ENCODE results near the gene SMS. TPM values are rescaled to one million over a fixed set of nuclear protein-coding genes. Genes with fewer than 3 reads are reported as not detected.
A peak's percentile ranks its signal among the peaks of the same experiment; 100 is the strongest.

SMS gene
- total and polyA plus RNA-seq, 10 of the 15 experiments (the other 5 are each of a cell fraction or from before 2014, with no cell fraction given) = 55.8 to 156 (median 114) TPM

GRCh38 chrX:22032084-22032483, 91.6 kb downstream of the SMS start, which contains the start of gene PHEX:
TSS of gene PHEX (plus strand) at chrX:22032325. CDS start at chrX:22033006, 681 bp downstream.
- SMC1A ChIA-PET (ENCODE audit: uncharacterized antibody, unreplicated experiment) = interaction anchor here (0.8 to 1.6 kb wide), 2 partner anchors 39 to 42 kb away, joined by 3 to 4 read pairs; no protein-coding TSS in a partner anchor
- no peak for FAIRE-seq
- Histone ChIP-seq H2AFZ (ENCODE audit: control insufficient read depth, low read depth, low read length) (no peak within 1 kb of the TSS), H3K27ac (ENCODE audit: control insufficient read depth, insufficient read depth) (no peak within 1 kb of the TSS), H3K9ac (ENCODE audit: control insufficient read depth, insufficient read depth, low read length) (no peak within 1 kb of the TSS), H3K27me3 (replicated peaks in 1 of 2; ENCODE audit: control insufficient read depth in 2 of 2, insufficient read depth in 2 of 2, low read length in 1 of 2) (no peaks in the 10 kb centered on the region), H3K9me3 (replicated peaks; ENCODE audit: control insufficient read depth, insufficient read depth, low read length) (no peaks in the 10 kb centered on the region), H4K20me1 (ENCODE audit: control insufficient read depth, insufficient read depth) (no peaks in the 10 kb centered on the region), H3K4me2 (ENCODE audit: control insufficient read depth, insufficient read depth) (no peak within 1 kb of the TSS), H3K4me1 (ENCODE audit: control insufficient read depth, insufficient read depth, low read length) (no peaks in the 10 kb centered on the region; the same call in 1 of the 2 replicates), H3K4me3 (no peak within 1 kb of the TSS), H3K36me3 (ENCODE audit: control insufficient read depth in 2 of 2, insufficient read depth in 2 of 2, low read length in 1 of 2) (no peaks in the 10 kb centered on the region), H3K79me2 (ENCODE audit: control insufficient read depth, insufficient read depth, low read length) (no peaks in the 10 kb centered on the region)
- POLR2A ChIA-PET = interaction anchor here (1.0 kb wide), 1 partner anchor 44 kb away, joined by 4 read pairs; no protein-coding TSS in a partner anchor
- intact Hi-C loops (cut with micrococcal nuclease; ENCODE audit: unreplicated experiment) (no loop called here), in situ Hi-C loops (cut with MboI) (no loop called here)
- 0% methylated on average over 1 of the region's 1 CpG for WGBS (ENCODE audit: insufficient coverage, insufficient replicate concordance, low lambda C conversion rate, missing lambda C conversion rate)
- RAD21 ChIA-PET (ENCODE audit: unreplicated experiment) = interaction anchor here (0.9 kb wide), 1 partner anchor 37 kb away, joined by 3 read pairs; no protein-coding TSS in a partner anchor
- CTCF ChIA-PET = interaction anchor here (0.7 kb wide), 1 partner anchor 8 kb away, joined by 3 read pairs; no protein-coding TSS in a partner anchor
- no TSS peak for BruUV-seq (replicated peaks)
- ATAC-seq = peak; percentile 68
- no peak for DNase-seq (ENCODE audit: low read depth, low spot score)
- TF ChIP-seq ZNF622 (IDR thresholded peaks at IDR 0.05) (no peak), SIN3A (IDR thresholded peaks at IDR 0.05; ENCODE audit: low read depth, low read length) (no peak), BHLHE40 (IDR thresholded peaks at IDR 0.05; ENCODE audit: borderline replicate concordance in 1 of 2, low read depth in 2 of 2, low read length in 1 of 2) (no peak), YY1 (IDR thresholded peaks at IDR 0.05; ENCODE audit: low read depth, low read length) (no peak), CBX3 (IDR thresholded peaks at IDR 0.05; ENCODE audit: borderline replicate concordance, low read depth) (no peak), SIX5 (IDR thresholded peaks at IDR 0.05; ENCODE audit: low read depth, low read length, severe bottlenecking) (no peak), KAT2A (conservative IDR thresholded peaks at IDR 0.05; ENCODE audit: control insufficient read depth, low read depth, low read length) (no peak), RAD21 (IDR thresholded peaks at IDR 0.05; ENCODE audit: insufficient read depth, low read depth, low read length) (no peak), ZBTB11 (CRISPR knock-in tag; IDR thresholded peaks at IDR 0.05) (no peak), JUND (IDR thresholded peaks at IDR 0.05; ENCODE audit: low read depth, low read length) (no peak), CUX1 (IDR thresholded peaks at IDR 0.05; ENCODE audit: insufficient replicate concordance, low read depth, low read length) (no peak), YBX1 (IDR thresholded peaks at IDR 0.05) (no peak), NR2F1 (conservative IDR thresholded peaks at IDR 0.05) (no peak), CBFB (IDR thresholded peaks at IDR 0.05; ENCODE audit: low read depth) (no peak), NR2C1 (IDR thresholded peaks at IDR 0.05) (no peak)
